ENCODE data around the gene PUM1.

GRCh38 chr1:30908316-30908695 is 157.2 kb downstream of the PUM1 start:
- no peak for TF ChIP-seq EZH2 (IDR thresholded peaks at IDR 0.05; ENCODE audit: borderline replicate concordance, low read depth, low read length, severe bottlenecking)
- TF ChIP-seq POLR2A (IDR thresholded peaks at IDR 0.05; ENCODE audit: low read depth, low read length), result no peak
- TF ChIP-seq, protein P1, sequence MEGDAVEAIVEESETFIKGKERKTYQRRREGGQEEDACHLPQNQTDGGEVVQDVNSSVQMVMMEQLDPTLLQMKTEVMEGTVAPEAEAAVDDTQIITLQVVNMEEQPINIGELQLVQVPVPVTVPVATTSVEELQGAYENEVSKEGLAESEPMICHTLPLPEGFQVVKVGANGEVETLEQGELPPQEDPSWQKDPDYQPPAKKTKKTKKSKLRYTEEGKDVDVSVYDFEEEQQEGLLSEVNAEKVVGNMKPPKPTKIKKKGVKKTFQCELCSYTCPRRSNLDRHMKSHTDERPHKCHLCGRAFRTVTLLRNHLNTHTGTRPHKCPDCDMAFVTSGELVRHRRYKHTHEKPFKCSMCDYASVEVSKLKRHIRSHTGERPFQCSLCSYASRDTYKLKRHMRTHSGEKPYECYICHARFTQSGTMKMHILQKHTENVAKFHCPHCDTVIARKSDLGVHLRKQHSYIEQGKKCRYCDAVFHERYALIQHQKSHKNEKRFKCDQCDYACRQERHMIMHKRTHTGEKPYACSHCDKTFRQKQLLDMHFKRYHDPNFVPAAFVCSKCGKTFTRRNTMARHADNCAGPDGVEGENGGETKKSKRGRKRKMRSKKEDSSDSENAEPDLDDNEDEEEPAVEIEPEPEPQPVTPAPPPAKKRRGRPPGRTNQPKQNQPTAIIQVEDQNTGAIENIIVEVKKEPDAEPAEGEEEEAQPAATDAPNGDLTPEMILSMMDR (IDR thresholded peaks at IDR 0.05; ENCODE audit: extremely low read depth in 1 of 2, insufficient read depth in 1 of 2, low read depth in 1 of 2, low read length in 2 of 2), result no peak
- TF ChIP-seq JUN (IDR thresholded peaks at IDR 0.05; ENCODE audit: borderline replicate concordance, insufficient read depth, insufficient read length, low read depth), result no peak
- no peak for TF ChIP-seq MYC (IDR thresholded peaks at IDR 0.05; ENCODE audit: low read depth, low read length)
- TF ChIP-seq FOS (IDR thresholded peaks at IDR 0.05; ENCODE audit: borderline replicate concordance, insufficient read depth, low read length), result no peak
- TF ChIP-seq MAX (IDR thresholded peaks at IDR 0.05; ENCODE audit: insufficient read depth, insufficient read length), result no peak
- TF ChIP-seq GATA2 (IDR thresholded peaks at IDR 0.05; ENCODE audit: insufficient read depth, insufficient read length, low read depth, low read length), result no peak
